ENCODE data around the gene HBB. TPM values are rescaled to one million over a fixed set of nuclear protein-coding genes. Genes with fewer than 3 reads are reported as not detected.

The HBB gene
- total RNA-seq, 1 donor from 2014 or later = 100 TPM

GRCh38 chr11:5210376-5210885 is 16.4 kb downstream of the HBB start:
- no peak overlapping the region for H3K4me3 ChIP-seq
- no peak overlapping the region for H3K27ac ChIP-seq (replicated peaks)
- H3K4me1 ChIP-seq = no peaks in the 10 kb centered on the region
- intact Hi-C loops (cut with micrococcal nuclease) = no loop called here
- H3K36me3 ChIP-seq = no peaks in the 10 kb centered on the region
- DNase-seq = no peak
- H3K9me3 ChIP-seq (replicated peaks) = peaks cover 6% of the 10 kb centered on the region
- no peak for TF ChIP-seq CTCF (IDR thresholded peaks at IDR 0.05; ENCODE audit: borderline replicate concordance)
- no peaks in the 10 kb centered on the region for H3K27me3 ChIP-seq (ENCODE audit: low read depth)

GRCh38 chr11:5204787-5205186 is 22.1 kb downstream of the HBB start:
- Histone ChIP-seq H3K27ac (replicated peaks) (no peak overlapping the region), H3K9me3 (replicated peaks) (no peaks in the 10 kb centered on the region), H3K4me1 (no peaks in the 10 kb centered on the region), H3K27me3 (ENCODE audit: low read depth) (peaks cover 4% of the 10 kb centered on the region), H3K36me3 (no peaks in the 10 kb centered on the region), H3K4me3 (no peak overlapping the region)
- intact Hi-C loops (cut with micrococcal nuclease) = loop anchor here (2.0 kb wide), 1 partner anchor 176 kb away; no protein-coding TSS in a partner anchor
- peak; percentile 56 for TF ChIP-seq CTCF (IDR thresholded peaks at IDR 0.05; ENCODE audit: borderline replicate concordance)
- DNase-seq = no peak

- TF ChIP-seq CTCF (IDR thresholded peaks at IDR 0.05; ENCODE audit: borderline replicate concordance) = no peak
- Histone ChIP-seq H3K9me3 (replicated peaks) (no peaks in the 10 kb centered on the region), H3K27ac (replicated peaks) (no peak overlapping the region), H3K36me3 (no peaks in the 10 kb centered on the region), H3K27me3 (ENCODE audit: low read depth) (peaks cover 4% of the 10 kb centered on the region), H3K4me3 (no peak overlapping the region), H3K4me1 (no peaks in the 10 kb centered on the region)
- intact Hi-C loops (cut with micrococcal nuclease) = no loop called here
- no peak for DNase-seq
These were observed 23.5 kb downstream of the HBB start for GRCh38 chr11:5203366-5203765.

- intact Hi-C loops (cut with micrococcal nuclease) = no loop called here
- Histone ChIP-seq H3K4me3 (no peak within 1 kb of the TSS), H3K9me3 (replicated peaks) (no peaks in the 10 kb centered on the region), H3K36me3 (no peaks in the 10 kb centered on the region), H3K27me3 (ENCODE audit: low read depth) (peaks cover 4% of the 10 kb centered on the region), H3K27ac (replicated peaks) (no peak within 1 kb of the TSS), H3K4me1 (no peaks in the 10 kb centered on the region)
- no peak for TF ChIP-seq CTCF (IDR thresholded peaks at IDR 0.05; ENCODE audit: borderline replicate concordance)
- DNase-seq = no peak
These were observed 26.3 kb downstream of the HBB start, which contains the start of gene OR51V1 for GRCh38 chr11:5200582-5200981. TSS of gene OR51V1 (minus strand) at chr11:5200682. CDS start at chr11:5200682, 0 bp downstream.

GRCh38 chr11:5198285-5198684 is 28.6 kb downstream of the HBB start:
- no peak for TF ChIP-seq CTCF (IDR thresholded peaks at IDR 0.05; ENCODE audit: borderline replicate concordance)
- H3K36me3 ChIP-seq = no peaks in the 10 kb centered on the region
- H3K9me3 ChIP-seq (replicated peaks) = peaks cover 5% of the 10 kb centered on the region
- H3K4me1 ChIP-seq = no peaks in the 10 kb centered on the region
- DNase-seq = no peak
- intact Hi-C loops (cut with micrococcal nuclease) = no loop called here
- H3K27me3 ChIP-seq (ENCODE audit: low read depth) = peaks cover 4% of the 10 kb centered on the region
- H3K27ac ChIP-seq (replicated peaks) = no peak overlapping the region
- no peak overlapping the region for H3K4me3 ChIP-seq

Measured in left ventricle myocardium inferior (tissue), 1 donor.